Measurements from ENCODE around the gene BPIFB6.

BPIFB6 gene, protein sequence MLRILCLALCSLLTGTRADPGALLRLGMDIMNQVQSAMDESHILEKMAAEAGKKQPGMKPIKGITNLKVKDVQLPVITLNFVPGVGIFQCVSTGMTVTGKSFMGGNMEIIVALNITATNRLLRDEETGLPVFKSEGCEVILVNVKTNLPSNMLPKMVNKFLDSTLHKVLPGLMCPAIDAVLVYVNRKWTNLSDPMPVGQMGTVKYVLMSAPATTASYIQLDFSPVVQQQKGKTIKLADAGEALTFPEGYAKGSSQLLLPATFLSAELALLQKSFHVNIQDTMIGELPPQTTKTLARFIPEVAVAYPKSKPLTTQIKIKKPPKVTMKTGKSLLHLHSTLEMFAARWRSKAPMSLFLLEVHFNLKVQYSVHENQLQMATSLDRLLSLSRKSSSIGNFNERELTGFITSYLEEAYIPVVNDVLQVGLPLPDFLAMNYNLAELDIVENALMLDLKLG

DNA sequence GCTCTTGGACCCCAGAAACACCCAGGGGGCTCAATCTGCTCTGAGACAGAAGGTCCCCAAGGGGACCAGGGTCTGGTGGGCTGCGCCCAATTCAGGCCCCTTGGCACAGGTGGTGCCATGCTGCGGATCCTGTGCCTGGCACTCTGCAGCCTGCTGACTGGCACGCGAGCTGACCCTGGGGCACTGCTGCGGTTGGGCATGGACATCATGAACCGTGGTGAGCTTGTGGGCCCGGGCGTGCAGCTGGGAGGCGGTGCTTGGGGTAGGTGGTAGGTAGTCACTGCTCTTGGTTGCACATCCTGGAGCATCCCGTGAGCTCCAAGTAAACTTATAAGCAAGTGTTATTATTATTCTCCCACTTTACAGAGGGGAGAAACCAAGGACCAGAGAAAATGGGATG, at the start of gene BPIFB6:
TSS of gene BPIFB6 (plus strand) at position 118 of the 400 bp plus-strand sequence. CDS start at position 118, 0 bp downstream.
- Mint-ChIP-seq H3K4me3 (no peak within 1 kb of the TSS), H3K9me3 (peaks cover 8% of the 10 kb centered on the region), H3K4me1 (no peaks in the 10 kb centered on the region), H3K36me3 (no peaks in the 10 kb centered on the region), H3K27ac (no peak within 1 kb of the TSS), H3K27me3 (peaks cover 10% of the 10 kb centered on the region)
- no peak for ATAC-seq

DNA sequence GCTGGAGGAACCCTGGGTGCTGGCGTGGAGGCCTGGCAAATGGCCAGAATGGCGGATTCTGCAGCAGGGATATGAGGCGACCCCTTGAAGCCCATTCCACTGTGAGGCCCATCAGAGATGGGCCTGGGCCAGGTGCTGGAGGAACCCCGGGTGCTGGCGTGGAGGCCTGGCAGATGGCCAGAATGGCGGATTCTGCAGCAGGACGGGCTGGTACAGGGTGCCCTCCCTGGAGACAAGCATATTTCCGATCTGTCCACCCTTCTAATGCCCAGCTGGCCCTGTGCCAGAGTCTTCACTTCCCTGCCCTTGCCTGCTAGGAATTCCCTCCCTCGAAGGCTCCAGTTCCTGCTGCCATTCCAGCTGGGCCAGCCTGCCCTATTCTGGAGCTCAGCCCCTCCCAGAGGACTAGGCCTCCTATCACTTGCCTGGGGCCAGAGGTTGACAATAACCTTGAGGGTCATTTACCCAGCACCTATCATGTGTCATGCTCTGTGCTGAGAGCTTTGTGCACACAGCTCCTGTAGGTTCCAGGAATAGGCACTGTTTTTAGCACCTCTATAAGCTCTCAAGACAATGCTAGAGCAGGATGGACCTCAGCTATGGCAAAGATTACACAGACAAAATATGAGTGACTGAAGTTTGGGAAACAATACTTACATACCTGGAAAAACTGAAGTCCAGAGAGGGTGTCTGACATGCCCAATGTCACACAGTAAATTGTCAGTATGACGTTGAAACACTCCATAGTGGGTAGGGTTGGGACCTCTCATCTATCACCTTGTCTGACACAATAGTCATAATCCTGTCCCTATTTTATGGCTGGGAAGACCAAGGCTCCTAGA, 48.6 kb upstream of the BPIFB6 start:
- no peaks in the 10 kb centered on the region for H3K27me3 Mint-ChIP-seq
- peaks cover 4% of the 10 kb centered on the region for H3K4me1 Mint-ChIP-seq
- no peak overlapping the region for H3K4me3 Mint-ChIP-seq
- no peak overlapping the region for H3K27ac Mint-ChIP-seq
- ATAC-seq: no peak
- no peaks in the 10 kb centered on the region for H3K9me3 Mint-ChIP-seq
- no peaks in the 10 kb centered on the region for H3K36me3 Mint-ChIP-seq

DNA sequence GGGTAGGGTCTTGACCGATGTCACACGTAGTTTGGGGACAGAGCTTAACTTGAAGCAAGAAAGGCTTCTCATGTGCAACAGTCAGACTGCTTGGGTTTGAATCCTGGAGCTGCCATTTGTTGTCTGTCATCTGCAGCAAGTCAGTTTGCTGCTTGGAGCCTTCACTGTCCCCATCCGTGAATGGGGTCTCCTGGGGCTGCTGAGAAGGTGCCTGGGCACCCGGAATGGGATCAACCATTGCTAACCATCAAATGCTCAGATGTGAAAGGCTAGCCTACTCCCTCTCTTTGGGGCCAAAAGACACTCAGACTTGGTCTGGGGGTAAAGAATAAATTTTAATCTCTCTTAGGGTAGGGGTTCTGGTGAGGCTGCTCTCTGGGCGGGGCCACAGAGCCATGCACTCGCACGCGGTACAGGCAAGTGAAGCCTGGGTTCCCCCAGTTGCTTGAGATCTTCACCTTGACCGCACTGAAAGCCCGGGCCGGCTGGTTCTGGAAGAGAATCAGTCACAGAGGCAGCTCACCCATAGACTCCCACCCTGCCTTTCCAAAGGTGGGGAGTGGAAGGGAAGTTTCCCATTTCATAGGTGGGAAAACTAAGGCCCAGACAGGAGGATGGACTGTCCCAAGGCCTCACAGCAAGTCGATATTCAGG, 47.9 kb upstream of the BPIFB6 start:
- Mint-ChIP-seq H3K4me1 (peaks cover 9% of the 10 kb centered on the region), H3K4me3 (no peak overlapping the region), H3K36me3 (no peaks in the 10 kb centered on the region), H3K27ac (no peak overlapping the region), H3K27me3 (no peaks in the 10 kb centered on the region), H3K9me3 (no peaks in the 10 kb centered on the region)
- no peak for ATAC-seq

DNA sequence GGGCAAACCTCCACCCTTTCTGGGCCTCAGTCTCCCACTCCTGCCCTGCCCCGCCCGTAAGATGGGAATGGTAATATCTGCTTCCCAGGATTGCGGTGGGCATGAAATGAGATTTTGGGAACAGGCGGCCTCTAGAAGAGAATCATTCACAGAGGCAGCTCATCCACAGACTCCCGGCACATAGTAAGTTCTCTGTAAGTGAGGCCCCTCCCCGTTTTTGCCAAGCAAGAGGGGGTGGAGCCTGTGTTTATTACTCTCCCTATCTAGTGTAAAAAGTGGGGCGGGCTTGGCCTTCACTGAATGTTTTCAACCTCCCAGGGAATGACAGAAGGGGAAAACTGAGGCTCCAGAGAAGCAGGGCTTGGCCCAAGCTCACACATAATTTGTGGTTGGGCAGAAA, 47.3 kb upstream of the BPIFB6 start:
- no peaks in the 10 kb centered on the region for H3K27me3 Mint-ChIP-seq
- H3K27ac Mint-ChIP-seq: peak overlapping the region; percentile 49
- H3K9me3 Mint-ChIP-seq: no peaks in the 10 kb centered on the region
- peaks cover 9% of the 10 kb centered on the region for H3K4me1 Mint-ChIP-seq
- no peaks in the 10 kb centered on the region for H3K36me3 Mint-ChIP-seq
- ATAC-seq: no peak
- no peak overlapping the region for H3K4me3 Mint-ChIP-seq

DNA sequence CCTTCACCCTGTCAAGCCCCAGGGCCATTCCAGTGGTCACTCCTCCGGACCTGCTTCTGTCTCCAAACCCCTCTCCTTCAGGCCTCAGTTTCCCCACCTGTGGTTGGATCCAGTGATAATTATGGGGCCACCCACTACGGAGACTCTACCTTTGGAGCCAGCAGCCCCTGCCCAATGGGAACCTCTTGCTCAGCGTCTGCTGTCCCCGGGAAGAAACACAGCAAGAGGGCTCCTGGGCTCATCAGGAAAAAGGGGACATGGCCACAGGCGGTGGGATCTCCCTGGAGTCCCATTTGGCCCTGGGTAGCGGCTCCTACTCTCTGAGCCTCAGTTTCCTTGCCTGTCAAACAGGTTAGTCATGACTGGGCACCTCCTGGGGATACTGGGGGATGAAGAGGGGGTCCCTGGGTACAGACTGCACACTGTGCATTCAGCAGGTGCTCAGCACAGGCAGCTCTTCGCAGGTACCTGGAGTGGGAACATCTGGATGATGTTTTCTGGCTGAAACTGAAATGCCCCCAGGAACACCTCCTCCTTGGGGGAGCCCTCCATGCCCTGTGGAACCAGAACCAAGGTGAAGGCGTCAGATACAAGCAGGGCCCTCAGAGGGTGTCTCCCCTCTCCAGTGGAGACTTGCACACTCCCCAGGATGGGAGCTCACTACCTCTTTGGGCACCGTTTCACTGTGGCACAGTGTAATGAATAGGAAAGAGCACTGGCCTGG, 46.7 kb upstream of the BPIFB6 start:
- H3K36me3 Mint-ChIP-seq: no peaks in the 10 kb centered on the region
- no peak for ATAC-seq

DNA sequence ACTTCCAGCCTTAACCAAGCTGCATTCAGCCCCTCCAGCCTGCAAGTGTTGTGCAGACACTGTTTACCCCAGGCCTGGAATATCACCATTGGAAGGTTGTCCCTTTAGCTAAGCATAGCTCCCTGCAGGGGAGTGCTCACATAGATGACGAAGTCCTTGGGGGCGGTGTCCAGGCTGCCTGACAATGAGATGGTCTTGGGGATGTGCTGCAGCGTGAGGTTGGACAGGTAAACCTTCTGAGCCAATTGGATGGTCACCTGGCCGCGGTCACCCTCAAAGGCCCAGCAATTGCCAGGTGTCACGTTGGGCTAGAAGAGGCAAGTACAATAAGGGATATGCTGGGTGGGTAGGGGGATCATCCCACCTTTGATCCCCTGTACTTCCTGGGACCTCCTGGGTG, 45.9 kb upstream of the BPIFB6 start:
- H3K27ac Mint-ChIP-seq: no peak overlapping the region
- H3K4me1 Mint-ChIP-seq: peaks cover 9% of the 10 kb centered on the region
- ATAC-seq: no peak
- no peaks in the 10 kb centered on the region for H3K9me3 Mint-ChIP-seq
- no peaks in the 10 kb centered on the region for H3K36me3 Mint-ChIP-seq
- H3K27me3 Mint-ChIP-seq: no peaks in the 10 kb centered on the region
- H3K4me3 Mint-ChIP-seq: no peak overlapping the region

More for the DNA sequence above, 46.7 kb upstream of the BPIFB6 start:
- Mint-ChIP-seq H3K27me3 (no peaks in the 10 kb centered on the region), H3K4me1 (peaks cover 9% of the 10 kb centered on the region), H3K27ac (peak overlapping the region; percentile 49), H3K9me3 (no peaks in the 10 kb centered on the region), H3K4me3 (no peak overlapping the region)

DNA sequence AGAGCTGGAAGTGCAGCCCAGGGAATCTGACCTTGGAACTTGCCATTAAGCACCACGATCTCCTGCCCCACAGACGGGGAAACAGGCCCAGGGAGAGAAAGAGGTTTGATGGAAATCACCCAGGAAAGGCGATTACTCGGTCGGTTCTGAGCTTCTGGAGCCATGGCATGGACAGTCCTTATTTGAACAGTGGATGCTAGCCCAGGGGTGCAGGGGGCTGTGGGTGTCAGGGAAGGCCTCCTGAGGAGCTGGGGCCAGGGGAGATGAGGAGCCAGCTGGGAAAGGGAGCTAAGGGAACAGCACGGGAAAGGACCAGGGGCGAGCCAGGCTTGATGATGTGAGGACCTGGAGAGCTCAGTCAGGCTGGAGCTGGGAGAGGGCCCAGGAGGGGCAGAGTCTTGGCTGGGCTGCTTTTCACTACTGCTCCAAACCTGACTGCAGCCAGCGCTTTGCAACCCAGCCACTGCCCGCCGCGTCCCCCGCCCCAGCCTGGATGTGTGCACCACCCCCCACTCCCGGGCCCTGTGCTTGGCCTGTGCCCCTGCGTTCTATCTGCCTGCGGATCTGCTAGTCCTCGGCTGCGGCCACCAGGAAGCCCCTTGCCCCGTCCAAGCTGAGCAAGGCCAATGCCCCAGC, 45.0 kb upstream of the BPIFB6 start:
- H3K4me3 Mint-ChIP-seq: no peak overlapping the region
- no peaks in the 10 kb centered on the region for H3K9me3 Mint-ChIP-seq
- H3K4me1 Mint-ChIP-seq: peaks cover 17% of the 10 kb centered on the region
- no peak for ATAC-seq
- no peaks in the 10 kb centered on the region for H3K27me3 Mint-ChIP-seq
- peak overlapping the region; percentile 10 for H3K27ac Mint-ChIP-seq
- H3K36me3 Mint-ChIP-seq: peaks cover 4% of the 10 kb centered on the region

DNA sequence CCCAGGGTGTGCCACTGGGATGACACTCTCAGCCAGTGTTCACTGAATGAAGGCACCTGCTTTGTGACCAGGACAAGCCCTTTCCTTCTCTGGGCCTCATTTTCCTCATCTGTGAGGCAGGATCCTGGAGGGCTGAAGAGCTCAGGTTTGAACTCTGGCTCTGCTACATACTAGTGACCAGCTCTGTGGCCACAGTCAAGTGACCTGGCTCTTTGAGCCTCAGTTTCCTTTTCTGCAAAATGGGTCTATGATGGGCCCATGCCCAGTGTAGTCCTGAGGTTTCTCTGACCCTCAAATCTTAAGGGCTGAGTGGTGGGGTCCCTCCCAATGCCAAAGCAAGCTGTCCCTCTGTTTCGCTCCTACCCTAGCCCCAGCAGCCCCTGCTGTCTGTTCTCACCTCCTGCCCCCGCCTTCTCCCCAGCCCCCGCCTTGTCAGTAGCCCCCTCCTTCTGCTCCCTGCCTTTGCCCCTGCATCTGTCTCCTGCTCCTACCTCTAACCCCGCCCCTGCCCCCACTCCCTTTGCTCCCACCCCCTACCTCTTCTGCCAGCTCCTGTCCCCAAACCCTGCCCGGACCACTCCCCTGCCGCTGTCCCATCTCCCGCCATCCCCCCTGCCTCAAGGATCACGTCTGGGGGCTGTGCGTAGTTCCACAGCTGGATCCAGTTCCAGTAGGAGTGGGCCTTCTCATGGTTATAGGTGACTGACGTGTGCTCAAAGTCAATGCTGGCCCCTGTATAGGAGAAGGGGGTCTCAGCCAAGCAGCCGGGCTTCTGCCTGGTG, 44.2 kb upstream of the BPIFB6 start:
- Mint-ChIP-seq H3K27ac (no peak overlapping the region), H3K4me1 (peaks cover 24% of the 10 kb centered on the region)

DNA sequence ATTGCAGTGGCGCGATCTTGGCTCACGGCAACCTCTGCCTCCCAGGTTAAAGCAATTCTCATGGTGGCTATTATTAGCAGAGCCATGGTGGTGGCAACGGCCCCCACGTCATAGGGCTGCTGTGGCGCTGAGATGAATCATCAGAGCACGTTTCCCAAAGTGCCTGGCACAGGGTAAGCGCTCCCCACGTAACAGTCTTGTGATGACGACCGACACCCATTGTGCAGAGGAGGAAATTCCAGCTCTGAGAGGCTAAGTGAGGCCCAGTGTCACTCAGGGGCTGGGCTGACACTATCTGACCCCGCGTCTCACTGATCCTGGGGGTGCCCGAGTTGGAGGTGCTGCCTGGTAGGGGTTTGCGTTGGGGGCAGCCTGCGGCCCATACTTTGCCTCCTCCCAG, 43.4 kb upstream of the BPIFB6 start:
- Mint-ChIP-seq H3K27me3 (no peaks in the 10 kb centered on the region), H3K4me1 (peaks cover 32% of the 10 kb centered on the region), H3K9me3 (no peaks in the 10 kb centered on the region), H3K36me3 (peaks cover 4% of the 10 kb centered on the region), H3K27ac (no peak overlapping the region), H3K4me3 (no peak overlapping the region)
- no peak for ATAC-seq

More for the DNA sequence above, 44.2 kb upstream of the BPIFB6 start:
- Mint-ChIP-seq H3K4me3 (no peak overlapping the region), H3K27me3 (no peaks in the 10 kb centered on the region), H3K9me3 (no peaks in the 10 kb centered on the region), H3K36me3 (peaks cover 4% of the 10 kb centered on the region)
- ATAC-seq: no peak

DNA sequence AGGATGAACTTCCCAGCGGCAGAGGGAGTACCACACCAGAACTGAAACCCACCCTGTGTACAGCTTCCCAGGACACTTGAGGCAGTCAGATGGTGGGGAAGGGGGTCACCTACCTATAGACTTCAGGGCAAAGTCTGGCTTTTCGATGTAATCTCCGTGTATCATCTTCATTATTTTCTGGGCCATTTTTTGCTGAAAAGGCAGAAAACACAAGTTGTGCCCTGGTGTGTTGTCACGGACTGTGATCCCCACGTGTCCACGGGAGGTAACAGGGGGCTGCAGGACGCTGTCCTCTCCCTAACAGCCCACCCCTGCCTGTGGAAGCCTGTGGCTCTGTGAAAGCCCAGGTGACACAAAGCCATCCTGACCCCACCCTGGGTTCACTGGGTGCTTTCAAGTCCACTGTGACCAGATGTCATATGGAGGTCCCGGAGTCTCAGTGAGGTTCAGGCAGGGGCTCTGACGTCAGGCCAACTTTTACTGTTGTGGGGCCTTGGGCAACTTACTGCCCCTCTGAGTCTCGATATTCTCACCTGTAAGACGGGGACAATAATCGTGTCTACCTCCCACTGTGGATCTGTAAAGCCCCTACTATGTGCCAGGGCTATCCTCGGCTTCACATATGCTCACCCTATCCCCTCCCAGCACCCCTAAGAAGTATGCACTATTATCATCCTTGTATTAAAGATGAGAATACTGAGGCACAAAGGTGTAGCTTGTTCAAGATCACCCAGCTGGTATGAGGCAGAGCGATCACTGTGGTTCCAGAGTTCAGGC, 41.8 kb upstream of the BPIFB6 start:
- Mint-ChIP-seq H3K27ac (peak overlapping the region; percentile 20), H3K4me3 (no peak overlapping the region), H3K27me3 (no peaks in the 10 kb centered on the region), H3K9me3 (peaks cover under 1% of the 10 kb centered on the region), H3K36me3 (peaks cover 6% of the 10 kb centered on the region), H3K4me1 (peaks cover 36% of the 10 kb centered on the region)
- ATAC-seq: no peak

DNA sequence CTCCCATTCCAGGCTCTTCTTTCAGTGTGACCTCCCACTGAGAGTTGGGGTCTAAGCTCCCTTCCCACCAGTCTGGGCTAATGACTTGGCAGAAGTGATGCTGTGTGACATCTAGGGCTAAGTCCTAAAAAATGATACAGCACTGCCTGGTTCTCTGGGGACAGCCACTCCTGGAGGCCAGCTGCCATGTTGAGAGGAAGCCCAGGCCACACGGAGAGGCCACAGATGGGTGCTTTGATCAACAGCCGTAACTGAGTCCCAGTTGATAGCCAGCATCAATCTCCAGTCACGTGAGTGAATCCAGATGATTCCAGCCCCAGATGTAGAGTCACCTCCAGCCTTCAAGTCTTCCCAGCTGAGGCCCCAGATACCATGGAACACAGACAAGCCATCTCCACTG, 41.0 kb upstream of the BPIFB6 start:
- Mint-ChIP-seq H3K27ac (no peak overlapping the region), H3K27me3 (no peaks in the 10 kb centered on the region), H3K4me1 (peaks cover 36% of the 10 kb centered on the region), H3K4me3 (no peak overlapping the region), H3K36me3 (peaks cover 11% of the 10 kb centered on the region), H3K9me3 (peaks cover 6% of the 10 kb centered on the region)
- no peak for ATAC-seq

DNA sequence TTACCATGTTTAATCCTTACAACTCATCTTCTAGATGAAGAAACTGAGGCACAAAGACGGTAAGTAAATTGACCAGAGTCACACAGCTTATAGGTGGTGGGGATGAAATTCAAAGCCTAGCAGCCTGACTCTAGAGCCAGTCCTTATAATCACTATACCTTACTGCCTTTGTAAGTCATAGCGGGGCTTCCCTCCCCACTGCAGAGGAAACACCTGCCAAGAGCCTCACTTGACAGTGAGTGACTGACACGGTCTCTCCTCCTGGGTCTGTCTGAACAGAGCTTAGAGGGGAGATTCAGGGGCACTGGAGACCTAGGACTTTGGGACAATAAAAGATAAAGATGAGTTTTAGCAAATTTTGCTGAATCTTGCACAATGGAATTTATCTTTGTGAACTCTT, 40.1 kb upstream of the BPIFB6 start:
- Mint-ChIP-seq H3K27ac (peak overlapping the region; percentile 49), H3K4me3 (peak overlapping the region; percentile 38), H3K36me3 (peaks cover 12% of the 10 kb centered on the region), H3K9me3 (peaks cover 8% of the 10 kb centered on the region), H3K27me3 (no peaks in the 10 kb centered on the region), H3K4me1 (peaks cover 36% of the 10 kb centered on the region)
- ATAC-seq: peak; percentile 84
